H54 (cell line): ENCODE data around the gene BRS3.

Source experiments
- DNase-seq: peaks from one replicate; pipeline ENCODE4 v3.0.0; 2011; ENCODE audit warnings: low spot score, mixed read lengths; ENCODE audit not compliant: insufficient read length
- FAIRE-seq: peaks from 3 replicates; lab custom pipeline; 2011; peaks lifted over from hg19 to GRCh38; lab: Jason Lieb, UNC
- POLR2A ChIP-seq: IDR thresholded peaks from 2 replicates; pipeline ENCODE4 v1.6.1; 2011; ENCODE audit warnings: low read depth, mild to moderate bottlenecking, low read length

The BRS3 gene

GRCh38 chrX:136525738-136526606 is 38.2 kb downstream of the BRS3 start:
- DNase-seq (peak; percentile 41), FAIRE-seq (peak; percentile 84)

GRCh38 chrX:136528645-136529315 is 41.0 kb downstream of the BRS3 start:
- TF ChIP-seq POLR2A: no peak
- DNase-seq (peak; percentile 7), FAIRE-seq (no peak)

More at GRCh38 chrX:136525738-136526606, 38.2 kb downstream of the BRS3 start:
- no peak for TF ChIP-seq POLR2A

- no peak for TF ChIP-seq POLR2A
- FAIRE-seq (no peak), DNase-seq (no peak)
Observed at GRCh38 chrX:136529795-136530194, 42.0 kb downstream of the BRS3 start.

- FAIRE-seq (no peak), DNase-seq (no peak)
- no peak for TF ChIP-seq POLR2A
Observed at GRCh38 chrX:136531951-136532350, 44.2 kb downstream of the BRS3 start, which contains the start of gene VGLL1. VGLL1 (plus strand) TSS chrX:136532215; CDS start chrX:136536021, 3,806 bp downstream.

GRCh38 chrX:136534131-136534530 is 46.4 kb downstream of the BRS3 start:
- DNase-seq: no peak
- TF ChIP-seq POLR2A: no peak
- no peak for FAIRE-seq

- TF ChIP-seq POLR2A: no peak
- FAIRE-seq: no peak
- DNase-seq: no peak
Observed at GRCh38 chrX:136538811-136539210, 51.1 kb downstream of the BRS3 start.

- FAIRE-seq (no peak), DNase-seq (no peak)
- TF ChIP-seq POLR2A: no peak
Observed at GRCh38 chrX:136540226-136540625, 52.5 kb downstream of the BRS3 start.

- no peak for DNase-seq
- TF ChIP-seq POLR2A: no peak
- no peak for FAIRE-seq
Observed at GRCh38 chrX:136541294-136541693, 53.5 kb downstream of the BRS3 start.

GRCh38 chrX:136542281-136542680 is 54.5 kb downstream of the BRS3 start:
- TF ChIP-seq POLR2A: no peak
- no peak for FAIRE-seq
- no peak for DNase-seq
